Psoas muscle (tissue), 8 donors: ENCODE results near the gene SPSB4. TPM values are rescaled to one million over a fixed set of nuclear protein-coding genes. Genes with fewer than 3 reads are reported as not detected.

Source experiments
- ATAC-seq, 4 donors: fragments of 200-7000 bp; cut with Tn5 transposase; one replicate each; pipeline ENCODE4 v1.9.1; 2020; ENCODE audit warnings: moderate library complexity in 3 of 4, mild to moderate bottlenecking in 2 of 4
- DNase-seq, 2 donors: peaks; one replicate each; pipeline ENCODE4 v3.0.0-alpha.2; 2020
- H3K27ac ChIP-seq: fragments of 200-600 bp; one replicate; pipeline ENCODE4 v1.8.0; 2022
- H3K27me3 ChIP-seq, 3 donors: fragments of 200-600 bp in 1 of 3; one replicate each; pipeline versions ENCODE4 v1.6.1 to v1.8.0; 2013 to 2022; ENCODE audit warnings: low read length in 2 of 3, mild to moderate bottlenecking in 2 of 3, moderate library complexity in 1 of 3; ENCODE audit not compliant: insufficient read depth in 3 of 3
- H3K36me3 ChIP-seq, 2 donors: fragments of 200-600 bp in 1 of 2; one replicate each; pipeline versions ENCODE4 v1.6.1 to v1.8.0; 2013 to 2022; ENCODE audit warnings: low read depth in 1 of 2, mild to moderate bottlenecking in 1 of 2, moderate library complexity in 1 of 2; ENCODE audit not compliant: insufficient read depth in 1 of 2
- H3K4me1 ChIP-seq: fragments of 200-600 bp; one replicate; pipeline ENCODE4 v1.8.0; 2022
- H3K4me3 ChIP-seq: fragments of 200-600 bp; one replicate; pipeline ENCODE4 v1.8.0; 2022; ENCODE audit warnings: mild to moderate bottlenecking
- H3K9me3 ChIP-seq: fragments of 200-600 bp; one replicate; pipeline ENCODE4 v1.8.0; 2022
- CTCF ChIP-seq: fragments of 200-600 bp; IDR thresholded peaks from one replicate; pipeline ENCODE4 v1.8.0; 2022; ENCODE audit warnings: antibody characterized with exemption
- WGBS, 3 donors: extraction: QIAGEN DNeasy Blood & Tissue Kit; methylation state at CpG; one replicate each; pipeline versions ENCODE4 v1.1.6 to v1.1.7; 2013; 5-methylcytosine and 5-hydroxymethylcytosine counted together
- intact Hi-C, 2 donors: fragments of 100-400 bp; cut with DNase I; formaldehyde crosslinking; loops; one replicate each; pipeline versions ENCODE4 v1.11.0 to v1.14.2; 2022
- polyA plus RNA-seq, 3 donors: library from polyadenylated mRNA; stranded (reverse); fragments of 200-250 nt; gene quantifications; one replicate each; pipeline ENCODE4 v1.2.3, GENCODE V29; 2013
- total RNA-seq, 4 donors: library from RNA; stranded (reverse); fragmentation: NEBNext Ultra II Directional in 2 of 4; extraction: Animal tissue kit (Norgen Biotek cat#: 25700) in 2 of 4; gene quantifications; one replicate each; pipeline versions ENCODE4 v1.2.1 to v1.2.4, GENCODE V29; 2021 to 2023
- donor health status: healthy with polysubstance abuse.
- donor health status: DM: no; HTN: no; CAD: no; lungs with moderate emphysema.
- donor health status: Bipolar disorder and iron deficiency.
- donor health status: healthy.
- donor health status: DM: yes; HTN: yes; CAD: no.
- donor health status: DM: no; HTN: no; CAD: no.
- donor health status: DM: no; HTN: no; CAD: no.
- donor health status: DM: yes; HTN: yes; CAD: no.

The SPSB4 gene
- total and polyA plus RNA-seq, 7 donors, result 0.39 to 1.9 (median 0.59) TPM

- Histone ChIP-seq H3K27ac (no peak overlapping the region), H3K4me3 (no peak overlapping the region), H3K27me3 (no peaks in the 10 kb centered on the region), H3K36me3 (no peaks in the 10 kb centered on the region), H3K4me1 (no peaks in the 10 kb centered on the region), H3K9me3 (no peaks in the 10 kb centered on the region)
- TF ChIP-seq CTCF, result no peak
- intact Hi-C loops, result no loop called here
- WGBS, 3 donors, result 87 to 95% (median 89%) methylated on average over 4 of the region's 4 CpGs
- no peak for ATAC-seq
- DNase-seq, result no peak
Observed at GRCh38 chr3:141170678-141171295, 119.6 kb downstream of the SPSB4 start.

DNA sequence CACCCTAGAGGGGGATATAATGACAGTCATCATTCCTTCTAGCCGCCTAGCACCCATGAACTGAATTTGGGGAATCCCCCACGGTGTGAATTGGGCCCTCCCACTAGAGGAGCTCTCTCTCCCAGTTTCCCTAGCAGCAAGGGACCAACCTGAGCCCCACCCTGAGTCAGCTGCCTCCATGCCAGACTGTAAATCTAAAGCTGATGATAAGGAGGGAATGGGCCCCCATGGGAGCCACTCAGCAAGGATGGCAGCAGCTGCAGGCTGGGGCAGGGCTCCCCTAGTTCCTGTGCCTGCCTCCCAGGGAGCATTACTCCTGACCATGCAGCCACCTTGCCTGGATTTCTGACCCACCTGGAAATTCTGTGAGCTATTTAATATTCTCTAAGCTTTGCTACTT lies 123.5 kb downstream of the SPSB4 start:
- intact Hi-C loops, result no loop called here
- WGBS, 3 donors, result 58 to 71% (median 65%) methylated on average over 2 of the region's 2 CpGs
- H3K27ac ChIP-seq, result no peak overlapping the region
- TF ChIP-seq CTCF, result no peak
- no peak for ATAC-seq
- no peaks in the 10 kb centered on the region for H3K27me3 ChIP-seq
- no peak overlapping the region for H3K4me3 ChIP-seq
- H3K4me1 ChIP-seq, result no peaks in the 10 kb centered on the region
- DNase-seq, result no peak
- no peaks in the 10 kb centered on the region for H3K36me3 ChIP-seq
- no peaks in the 10 kb centered on the region for H3K9me3 ChIP-seq

DNA sequence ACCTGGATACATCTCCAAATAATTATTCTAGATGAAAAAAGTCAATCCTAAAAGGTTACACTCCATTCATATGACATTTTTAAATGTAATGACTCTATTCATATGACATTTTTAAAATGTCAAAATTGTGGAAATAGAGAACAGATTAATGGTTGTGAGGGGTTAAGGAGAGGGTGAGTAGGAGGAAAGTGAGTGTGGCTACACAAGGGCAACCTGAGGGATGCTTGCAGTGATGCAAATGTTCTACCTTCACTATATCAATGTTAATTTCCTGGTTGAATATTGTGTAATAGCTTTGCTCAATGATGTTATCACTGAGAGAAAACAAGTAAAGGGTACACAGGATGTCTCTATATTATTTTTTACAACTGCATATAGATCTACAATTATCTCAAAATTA lies 125.6 kb downstream of the SPSB4 start:
- Histone ChIP-seq H3K4me3 (no peak overlapping the region), H3K4me1 (no peaks in the 10 kb centered on the region), H3K36me3 (no peaks in the 10 kb centered on the region), H3K27me3 (no peaks in the 10 kb centered on the region), H3K9me3 (no peaks in the 10 kb centered on the region), H3K27ac (no peak overlapping the region)
- ATAC-seq, result no peak
- TF ChIP-seq CTCF, result no peak
- intact Hi-C loops, result no loop called here
- DNase-seq, result no peak

DNA sequence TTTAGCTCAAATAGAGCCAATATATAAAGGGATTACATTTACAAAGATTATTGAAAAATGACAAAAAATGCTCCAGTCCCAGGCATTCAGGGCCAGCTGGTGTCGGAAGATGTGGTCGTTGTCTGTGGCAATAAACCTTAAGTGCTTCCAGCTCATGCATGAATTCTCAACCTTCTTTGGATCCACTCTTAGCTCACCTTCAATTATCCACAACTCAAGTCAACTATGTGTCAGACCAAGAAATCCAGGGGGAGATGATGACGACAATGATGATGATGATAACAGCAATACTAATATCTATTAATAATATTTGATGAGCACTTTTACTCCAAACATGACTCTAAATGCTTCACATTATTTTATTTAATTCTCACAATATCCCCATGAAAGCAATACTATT lies 126.9 kb downstream of the SPSB4 start:
- no peak for ATAC-seq

More for the DNA sequence above, 126.9 kb downstream of the SPSB4 start:
- intact Hi-C loops, result no loop called here
- Histone ChIP-seq H3K9me3 (no peaks in the 10 kb centered on the region), H3K27me3 (no peaks in the 10 kb centered on the region), H3K36me3 (no peaks in the 10 kb centered on the region), H3K27ac (no peak overlapping the region), H3K4me1 (no peaks in the 10 kb centered on the region), H3K4me3 (no peak overlapping the region)
- TF ChIP-seq CTCF, result no peak
- no peak for DNase-seq
- 70 to 75% (median 72%) methylated on average over 3 of the region's 3 CpGs for WGBS, 3 donors
